ENCODE results near the gene FAM43A. TPM values are rescaled to one million over a fixed set of nuclear protein-coding genes. Genes with fewer than 3 reads are reported as not detected.

FAM43A gene
- total and polyA plus RNA-seq, 9 of the 15 experiments (the other 6 are each of a cell fraction or from before 2014, with no cell fraction given): 0.03 to 1.2 (median 0.21) TPM

DNA sequence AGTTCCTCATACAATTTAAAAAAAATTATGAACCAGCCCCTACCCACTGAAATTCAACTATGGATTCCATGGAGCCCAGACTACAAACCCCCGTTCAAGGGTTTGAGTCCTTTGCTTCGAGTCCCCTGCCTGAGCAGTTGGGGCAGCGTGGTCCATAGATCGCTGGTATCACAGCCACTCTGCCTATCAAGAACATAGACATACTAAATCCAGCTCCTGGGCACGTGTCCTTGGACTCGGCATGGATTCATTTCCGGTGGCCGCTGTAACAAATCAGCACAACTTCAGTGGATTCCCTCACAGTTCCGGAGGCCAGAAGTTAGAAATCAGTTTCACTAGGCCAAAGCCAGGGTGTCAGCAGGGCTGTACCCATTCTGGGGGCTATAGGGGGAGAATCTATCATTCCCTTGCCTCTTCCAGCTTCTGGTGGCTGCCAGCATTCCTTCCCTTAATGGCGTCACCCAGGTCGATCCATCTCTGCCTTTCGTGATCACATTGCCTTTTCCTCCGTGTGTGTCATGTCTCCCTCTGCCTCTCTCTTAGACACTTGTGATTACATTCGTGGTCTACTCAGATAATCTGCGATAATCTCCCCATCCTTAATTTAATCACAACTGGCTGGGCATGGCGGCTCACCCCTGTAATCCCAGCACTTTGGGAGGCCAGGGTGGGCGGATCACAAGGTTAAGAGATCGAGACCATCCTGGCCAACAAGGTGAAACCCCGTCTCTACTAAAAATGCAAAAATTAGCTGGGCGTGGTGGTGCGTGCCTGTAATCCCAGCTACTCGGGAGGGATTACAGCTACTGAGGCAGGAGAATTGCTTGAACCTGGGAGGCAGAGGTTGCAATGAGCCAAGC is 47.9 kb upstream of the FAM43A start:
- H2AFZ ChIP-seq (ENCODE audit: low read depth, low read length): no peak overlapping the region
- TF ChIP-seq ZNF764 (CRISPR knock-in tag; IDR thresholded peaks at IDR 0.05; ENCODE audit: low read depth) (no peak), SMAD2 (IDR thresholded peaks at IDR 0.05; ENCODE audit: low read depth, low read length) (no peak), ZFP36 (IDR thresholded peaks at IDR 0.05; ENCODE audit: low read depth, low read length, partially characterized antibody) (no peak), MEF2A (IDR thresholded peaks at IDR 0.05; ENCODE audit: control insufficient read depth, low read depth, low read length) (no peak), TAF9B (IDR thresholded peaks at IDR 0.05; ENCODE audit: partially characterized antibody) (no peak), RAD51 (IDR thresholded peaks at IDR 0.05; ENCODE audit: borderline replicate concordance, low read depth) (no peak), SIRT6 (IDR thresholded peaks at IDR 0.05; ENCODE audit: low read depth, low read length) (no peak), CHD1 (IDR thresholded peaks at IDR 0.05; ENCODE audit: low read length) (no peak), SAFB2 (IDR thresholded peaks at IDR 0.05; ENCODE audit: borderline replicate concordance, low read depth, low read length, severe bottlenecking) (no peak), BMI1 (IDR thresholded peaks at IDR 0.05; ENCODE audit: low read length) (no peak)
- TF ChIP-seq, protein P1, sequence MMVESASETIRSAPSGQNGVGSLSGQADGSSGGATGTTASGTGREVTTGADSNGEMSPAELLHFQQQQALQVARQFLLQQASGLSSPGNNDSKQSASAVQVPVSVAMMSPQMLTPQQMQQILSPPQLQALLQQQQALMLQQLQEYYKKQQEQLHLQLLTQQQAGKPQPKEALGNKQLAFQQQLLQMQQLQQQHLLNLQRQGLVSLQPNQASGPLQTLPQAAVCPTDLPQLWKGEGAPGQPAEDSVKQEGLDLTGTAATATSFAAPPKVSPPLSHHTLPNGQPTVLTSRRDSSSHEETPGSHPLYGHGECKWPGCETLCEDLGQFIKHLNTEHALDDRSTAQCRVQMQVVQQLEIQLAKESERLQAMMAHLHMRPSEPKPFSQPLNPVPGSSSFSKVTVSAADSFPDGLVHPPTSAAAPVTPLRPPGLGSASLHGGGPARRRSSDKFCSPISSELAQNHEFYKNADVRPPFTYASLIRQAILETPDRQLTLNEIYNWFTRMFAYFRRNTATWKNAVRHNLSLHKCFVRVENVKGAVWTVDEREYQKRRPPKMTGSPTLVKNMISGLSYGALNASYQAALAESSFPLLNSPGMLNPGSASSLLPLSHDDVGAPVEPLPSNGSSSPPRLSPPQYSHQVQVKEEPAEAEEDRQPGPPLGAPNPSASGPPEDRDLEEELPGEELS (CRISPR knock-in tag; IDR thresholded peaks at IDR 0.05; ENCODE audit: borderline replicate concordance): no peak
- ATAC-seq: no peak
- H3K4me2 ChIP-seq (ENCODE audit: insufficient read depth, low read length): no peak overlapping the region
- peaks cover 31% of the 10 kb centered on the region for H3K36me3 ChIP-seq (ENCODE audit: control insufficient read depth, insufficient read depth, low read length)
- peak; percentile 56 for FAIRE-seq
- POLR2A ChIA-PET: interaction anchor here (0.9 kb wide), 1 partner anchor 13 kb away, joined by 3 read pairs; no protein-coding TSS in a partner anchor
- intact Hi-C loops (cut with micrococcal nuclease): no loop called here
- no peak overlapping the region for H3K9ac ChIP-seq (ENCODE audit: insufficient read depth in 1 of 2, low read depth in 2 of 2, low read length in 2 of 2)
- no TSS peak for BruUV-seq (replicated peaks)
- no peaks in the 10 kb centered on the region for H3K9me3 ChIP-seq (replicated peaks; ENCODE audit: control insufficient read depth, insufficient read depth, low read depth, low read length)
- DNase-seq (ENCODE audit: extremely low read depth in 1 of 4, low spot score in 3 of 4): no peak
- H3K4me1 ChIP-seq (replicated peaks in 1 of 2; ENCODE audit: control insufficient read depth in 2 of 2, insufficient read depth in 2 of 2, low read length in 2 of 2): peaks cover 0 to 11% of the 10 kb centered on the region in 2 experiments; a peak in 3 of 5 replicates
- CTCF ChIA-PET (ENCODE audit: low intra/inter-chr PET ratio): no interaction called here
- H3K4me3 ChIP-seq: no peak overlapping the region
- in situ Hi-C loops (cut with MboI): no loop called here
- no peaks in the 10 kb centered on the region for H4K20me1 ChIP-seq (replicated peaks; ENCODE audit: control insufficient read depth, insufficient read depth, low read length)
- no peak overlapping the region for H3K27ac ChIP-seq (ENCODE audit: extremely low read depth, low read depth, low read length)
- peaks cover under 1% of the 10 kb centered on the region; the same call in 2 of the 3 replicates for H3K79me2 ChIP-seq (ENCODE audit: control insufficient read depth, insufficient read depth, low read length)
- 79% methylated on average over 20 of the region's 22 CpGs for WGBS (ENCODE audit: insufficient coverage, low coverage, missing lambda C conversion rate)
- H3K27me3 ChIP-seq (ENCODE audit: control insufficient read depth in 2 of 2, insufficient read depth in 2 of 2, low read length in 2 of 2): no peaks in the 10 kb centered on the region; a peak in 1 of 5 replicates
- no peaks in the 10 kb centered on the region for H3K9me1 ChIP-seq (ENCODE audit: control insufficient read depth, insufficient read depth, low read length)

All from K562 (cell line).